Body of pancreas (tissue), 4 donors: ENCODE results near the gene ADGRF4.

Experiments used
- CTCF ChIP-seq, 7 experiments: fragments of 450-650 bp in 4 of 7; fragments of 200-600 bp in 3 of 7; sonication (generic) in 3 of 7; IDR thresholded peaks; one replicate each; pipeline ENCODE4 v1.5.1; 2016 to 2019; ENCODE audit warnings: antibody characterized with exemption in 7 of 7
- POLR2A ChIP-seq, 3 donors: fragments of 450-650 bp; IDR thresholded peaks; one replicate each; pipeline ENCODE4 v1.6.1; 2016; ENCODE audit warnings: antibody characterized with exemption in 3 of 3, mild to moderate bottlenecking in 2 of 3

- no peak for TF ChIP-seq CTCF (IDR thresholded peaks at IDR 0.05)
- no peak for TF ChIP-seq POLR2A (IDR thresholded peaks at IDR 0.05)
Observed at GRCh38 chr6:47670851-47671250, 27.5 kb upstream of the ADGRF4 start.
